Right lobe of liver (tissue), 6 donors: ENCODE results near the gene PRKD3. TPM values are rescaled to one million over a fixed set of nuclear protein-coding genes. Genes with fewer than 3 reads are reported as not detected.

Experiments
- ATAC-seq, 4 donors: fragments of 200-7000 bp; cut with Tn5 transposase; one replicate each; pipeline ENCODE4 v1.9.1; 2020; ENCODE audit warnings: mild to moderate bottlenecking in 4 of 4, moderate library complexity in 4 of 4
- DNase-seq, 3 donors: peaks; one replicate each; pipeline ENCODE4 v3.0.0-alpha.2; 2020
- H3K27ac ChIP-seq, 3 donors: fragments of 200-600 bp; one replicate each; pipeline ENCODE4 v1.8.0; 2022
- H3K27me3 ChIP-seq, 2 donors: fragments of 200-600 bp; one replicate each; pipeline ENCODE4 v1.8.0; 2022
- H3K36me3 ChIP-seq, 4 donors: fragments of 200-600 bp; sonication (generic) in 1 of 4; one replicate each; pipeline versions ENCODE4 v1.5.1 to v1.8.0; 2017 to 2022; ENCODE audit warnings: control low read depth in 1 of 4
- H3K4me1 ChIP-seq, 4 donors: fragments of 200-600 bp; sonication (generic) in 1 of 4; one replicate each; pipeline versions ENCODE4 v1.5.1 to v1.8.0; 2017 to 2022; ENCODE audit warnings: control low read depth in 1 of 4
- H3K4me3 ChIP-seq, 3 donors: fragments of 200-600 bp; one replicate each; pipeline ENCODE4 v1.8.0; 2022
- H3K9me3 ChIP-seq, 4 donors: fragments of 200-600 bp; sonication (generic) in 1 of 4; one replicate each; pipeline versions ENCODE4 v1.5.1 to v1.8.0; 2017 to 2022; ENCODE audit warnings: control low read depth in 1 of 4
- POLR2A ChIP-seq: fragments of 450-650 bp; IDR thresholded peaks from one replicate; pipeline ENCODE4 v1.6.1; 2017; ENCODE audit warnings: antibody characterized with exemption, mild to moderate bottlenecking
- WGBS: methylation state at CpG from one replicate; pipeline ENCODE4 v1.1.6; 2018; ENCODE audit warnings: low coverage, low lambda C conversion rate; ENCODE audit not compliant: insufficient coverage; ENCODE audit errors: missing lambda C conversion rate; 5-methylcytosine and 5-hydroxymethylcytosine counted together
- intact Hi-C, 2 donors: fragments of 100-400 bp; cut with DNase I; formaldehyde crosslinking; loops; one replicate each; pipeline versions ENCODE4 v1.11.2 to v1.14.1; 2022
- total RNA-seq, 6 experiments: library from RNA; depleted of rRNA in 2 of 6; stranded (reverse); fragments of >200 nt in 2 of 6; fragmentation: NEBNext Ultra II Directional in 3 of 6; extraction: Animal tissue kit (Norgen Biotek cat#: 25700) in 3 of 6; gene quantifications; one replicate each; pipeline versions ENCODE4 v1.1.0 to v1.2.4, GENCODE V29; 2016 to 2023
- TF ChIP-seq, protein P1 (sequence below), 4 donors: fragments of 200-600 bp in 3 of 4; fragments of 450-650 bp in 1 of 4; IDR thresholded peaks; one replicate each; pipeline versions ENCODE4 v1.5.1 to v1.8.0; 2016 to 2022; ENCODE audit warnings: antibody characterized with exemption in 4 of 4, mild to moderate bottlenecking in 2 of 4
- donor health status: DM: no; HTN: yes; CAD: no.
- donor health status: DM: no; HTN: no; CAD: no.
- donor health status: DM: no; HTN: no; CAD: no.
- donor health status: DM: no; HTN: yes; CAD: no.
- donor health status: DM: no; HTN: yes; CAD: no.

PRKD3 gene
- total RNA-seq, 6 experiments from 2014 or later: 8.4 to 15.2 (median 10.9) TPM

DNA sequence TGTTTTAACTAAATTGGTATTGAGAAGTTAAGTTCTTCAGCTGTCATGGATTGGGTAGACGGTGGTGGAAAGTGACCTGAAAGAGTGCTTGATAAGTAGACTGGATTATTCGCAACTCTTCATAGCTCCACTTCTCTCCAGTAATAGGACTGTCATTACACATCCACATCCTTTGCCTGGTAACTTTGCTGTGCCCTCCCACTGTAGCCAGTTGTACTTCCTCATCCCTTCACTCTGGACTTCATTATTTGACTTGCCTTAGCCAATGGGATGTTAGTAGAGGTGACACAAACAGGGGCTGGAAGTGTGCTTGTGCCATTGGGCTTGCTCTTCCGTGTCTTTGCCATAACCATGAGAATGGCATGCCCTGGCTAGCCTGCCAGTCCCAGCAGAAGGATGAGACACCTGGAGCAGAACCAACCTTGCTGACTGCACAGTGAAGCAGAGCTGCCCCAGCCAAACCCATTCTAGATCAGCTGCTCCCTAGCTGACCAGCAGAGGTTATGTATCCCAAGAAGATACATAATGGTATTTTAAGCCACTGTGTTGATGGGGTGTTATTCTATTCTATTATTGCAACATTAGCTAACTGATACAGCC, 36.7 kb upstream of the PRKD3 start:
- DNase-seq: no peak
- ATAC-seq: no peak
- no peaks in the 10 kb centered on the region for H3K4me1 ChIP-seq
- 81% methylated on average over 3 of the region's 3 CpGs for WGBS
- H3K36me3 ChIP-seq: no peaks in the 10 kb centered on the region
- H3K4me3 ChIP-seq: no peak overlapping the region
- no peaks in the 10 kb centered on the region for H3K9me3 ChIP-seq
- H3K27ac ChIP-seq: no peak overlapping the region
- H3K27me3 ChIP-seq: no peaks in the 10 kb centered on the region
- no peak for TF ChIP-seq POLR2A
- TF ChIP-seq, protein P1, sequence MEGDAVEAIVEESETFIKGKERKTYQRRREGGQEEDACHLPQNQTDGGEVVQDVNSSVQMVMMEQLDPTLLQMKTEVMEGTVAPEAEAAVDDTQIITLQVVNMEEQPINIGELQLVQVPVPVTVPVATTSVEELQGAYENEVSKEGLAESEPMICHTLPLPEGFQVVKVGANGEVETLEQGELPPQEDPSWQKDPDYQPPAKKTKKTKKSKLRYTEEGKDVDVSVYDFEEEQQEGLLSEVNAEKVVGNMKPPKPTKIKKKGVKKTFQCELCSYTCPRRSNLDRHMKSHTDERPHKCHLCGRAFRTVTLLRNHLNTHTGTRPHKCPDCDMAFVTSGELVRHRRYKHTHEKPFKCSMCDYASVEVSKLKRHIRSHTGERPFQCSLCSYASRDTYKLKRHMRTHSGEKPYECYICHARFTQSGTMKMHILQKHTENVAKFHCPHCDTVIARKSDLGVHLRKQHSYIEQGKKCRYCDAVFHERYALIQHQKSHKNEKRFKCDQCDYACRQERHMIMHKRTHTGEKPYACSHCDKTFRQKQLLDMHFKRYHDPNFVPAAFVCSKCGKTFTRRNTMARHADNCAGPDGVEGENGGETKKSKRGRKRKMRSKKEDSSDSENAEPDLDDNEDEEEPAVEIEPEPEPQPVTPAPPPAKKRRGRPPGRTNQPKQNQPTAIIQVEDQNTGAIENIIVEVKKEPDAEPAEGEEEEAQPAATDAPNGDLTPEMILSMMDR (IDR thresholded peaks at IDR 0.05): no peak
- intact Hi-C loops: no loop called here

DNA sequence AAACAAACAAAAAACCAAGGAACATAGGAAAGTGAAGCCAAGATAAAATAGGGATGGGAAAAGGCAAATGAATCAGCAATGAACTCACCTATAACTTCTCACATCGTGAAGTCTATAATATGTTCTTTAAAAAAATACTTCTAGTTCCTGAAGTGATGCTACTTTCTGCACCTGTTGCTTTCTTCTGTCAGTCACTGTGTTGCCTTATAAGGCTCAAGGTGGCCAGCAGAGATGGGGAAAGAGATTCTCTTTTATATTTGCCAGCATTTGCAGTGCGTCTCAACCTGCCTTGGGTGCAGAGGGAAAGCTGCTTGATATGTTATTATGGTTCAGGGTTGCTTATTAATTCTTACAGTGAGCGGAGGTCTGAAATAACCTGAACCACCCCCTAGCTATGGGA, 33.8 kb upstream of the PRKD3 start:
- no peaks in the 10 kb centered on the region for H3K27me3 ChIP-seq
- H3K4me1 ChIP-seq: no peaks in the 10 kb centered on the region
- ATAC-seq (no peak), DNase-seq (no peak)
- WGBS: 89% methylated on average over 3 of the region's 3 CpGs
- H3K4me3 ChIP-seq: no peak overlapping the region
- no peaks in the 10 kb centered on the region for H3K36me3 ChIP-seq
- intact Hi-C loops: no loop called here
- no peak for TF ChIP-seq POLR2A
- TF ChIP-seq, protein P1 (IDR thresholded peaks at IDR 0.05): no peak
- H3K9me3 ChIP-seq: no peaks in the 10 kb centered on the region
- H3K27ac ChIP-seq: no peak overlapping the region

DNA sequence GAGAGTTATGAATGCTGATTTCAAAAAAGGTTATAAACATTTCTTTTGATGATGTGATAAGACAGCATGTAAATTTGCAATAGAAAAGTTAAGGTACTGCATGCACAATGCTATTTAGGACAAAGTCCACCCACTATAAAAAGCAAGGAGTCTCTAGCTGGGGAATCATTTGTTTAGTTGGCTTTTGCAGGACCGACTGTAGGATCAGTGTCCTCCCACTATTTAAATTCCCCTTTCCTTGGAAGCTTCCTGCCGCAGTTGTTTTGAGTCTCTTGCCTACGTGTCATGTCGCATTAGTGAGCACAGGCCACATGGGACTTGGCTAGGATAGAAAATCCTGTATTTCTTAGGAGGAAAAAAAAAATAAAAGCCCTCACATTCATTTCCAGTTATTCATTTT, 32.9 kb upstream of the PRKD3 start:
- 80% methylated on average over 4 of the region's 4 CpGs for WGBS
- H3K9me3 ChIP-seq: no peaks in the 10 kb centered on the region
- intact Hi-C loops: no loop called here
- H3K27ac ChIP-seq: no peak overlapping the region
- no peaks in the 10 kb centered on the region for H3K4me1 ChIP-seq
- no peak for DNase-seq
- peak in 1 of 4 donors; percentile 34 for ATAC-seq
- no peaks in the 10 kb centered on the region for H3K36me3 ChIP-seq
- TF ChIP-seq POLR2A: no peak
- TF ChIP-seq, protein P1 (IDR thresholded peaks at IDR 0.05): no peak
- no peaks in the 10 kb centered on the region for H3K27me3 ChIP-seq
- no peak overlapping the region for H3K4me3 ChIP-seq

DNA sequence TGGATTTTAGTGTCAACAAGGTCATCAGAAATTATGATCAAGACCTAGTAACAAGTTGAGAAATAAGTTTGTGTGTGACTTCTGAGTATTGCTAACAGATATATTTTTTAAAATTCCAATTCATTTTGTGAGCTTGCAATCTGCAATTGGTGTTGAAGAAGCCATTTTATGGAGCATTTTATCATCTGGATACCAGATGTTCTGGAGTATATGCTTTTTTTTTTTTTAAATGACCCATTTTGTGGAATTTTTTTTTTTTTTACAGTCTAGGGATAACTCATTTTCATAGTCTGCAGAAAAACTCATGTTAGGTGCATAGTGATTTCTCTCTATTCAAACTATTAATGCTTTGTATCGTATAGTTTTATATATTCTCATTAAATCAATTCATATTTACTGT, 32.4 kb upstream of the PRKD3 start:
- no peaks in the 10 kb centered on the region for H3K36me3 ChIP-seq
- ATAC-seq: no peak
- no peak overlapping the region for H3K4me3 ChIP-seq
- no peaks in the 10 kb centered on the region for H3K9me3 ChIP-seq
- H3K4me1 ChIP-seq: no peaks in the 10 kb centered on the region
- TF ChIP-seq, protein P1 (IDR thresholded peaks at IDR 0.05): no peak
- TF ChIP-seq POLR2A: no peak
- 62% methylated on average over 1 of the region's 1 CpG for WGBS
- no peak for DNase-seq
- intact Hi-C loops: no loop called here
- H3K27ac ChIP-seq: no peak overlapping the region
- no peaks in the 10 kb centered on the region for H3K27me3 ChIP-seq

DNA sequence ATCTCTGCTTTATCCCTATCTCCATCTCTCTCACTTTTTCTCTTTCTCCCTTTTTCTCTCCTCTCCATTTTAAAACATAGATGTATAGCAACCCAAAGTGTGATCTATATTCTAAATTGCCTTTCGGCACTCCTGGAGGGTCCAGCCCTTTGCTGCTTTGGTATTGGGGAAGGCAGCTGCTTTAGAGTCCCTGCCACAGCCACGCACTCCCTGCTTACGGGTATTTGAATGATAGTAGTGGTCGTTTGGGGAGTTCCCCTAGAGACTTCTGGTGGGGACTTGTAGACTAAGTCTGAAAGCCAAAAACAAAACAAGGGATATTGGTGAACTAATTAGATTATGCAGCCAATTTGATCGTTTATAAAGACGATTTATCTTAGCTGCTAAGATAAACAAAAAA, 31.7 kb upstream of the PRKD3 start:
- WGBS: 66% methylated on average over 6 of the region's 6 CpGs
- H3K9me3 ChIP-seq: no peaks in the 10 kb centered on the region
- H3K27me3 ChIP-seq: no peaks in the 10 kb centered on the region
- no peak overlapping the region for H3K27ac ChIP-seq
- ATAC-seq: no peak
- TF ChIP-seq, protein P1 (IDR thresholded peaks at IDR 0.05): no peak
- no peak for TF ChIP-seq POLR2A
- H3K4me3 ChIP-seq: no peak overlapping the region
- intact Hi-C loops: no loop called here
- H3K36me3 ChIP-seq: no peaks in the 10 kb centered on the region
- DNase-seq: no peak
- H3K4me1 ChIP-seq: no peaks in the 10 kb centered on the region
